ENCODE data around the gene DSCAML1. TPM values are rescaled to one million over a fixed set of nuclear protein-coding genes. Genes with fewer than 3 reads are reported as not detected.

Gene DSCAML1
- total RNA-seq, 6 donors from 2014 or later = 0.30 to 3.1 (median 1.3) TPM

- TF ChIP-seq, protein P1, sequence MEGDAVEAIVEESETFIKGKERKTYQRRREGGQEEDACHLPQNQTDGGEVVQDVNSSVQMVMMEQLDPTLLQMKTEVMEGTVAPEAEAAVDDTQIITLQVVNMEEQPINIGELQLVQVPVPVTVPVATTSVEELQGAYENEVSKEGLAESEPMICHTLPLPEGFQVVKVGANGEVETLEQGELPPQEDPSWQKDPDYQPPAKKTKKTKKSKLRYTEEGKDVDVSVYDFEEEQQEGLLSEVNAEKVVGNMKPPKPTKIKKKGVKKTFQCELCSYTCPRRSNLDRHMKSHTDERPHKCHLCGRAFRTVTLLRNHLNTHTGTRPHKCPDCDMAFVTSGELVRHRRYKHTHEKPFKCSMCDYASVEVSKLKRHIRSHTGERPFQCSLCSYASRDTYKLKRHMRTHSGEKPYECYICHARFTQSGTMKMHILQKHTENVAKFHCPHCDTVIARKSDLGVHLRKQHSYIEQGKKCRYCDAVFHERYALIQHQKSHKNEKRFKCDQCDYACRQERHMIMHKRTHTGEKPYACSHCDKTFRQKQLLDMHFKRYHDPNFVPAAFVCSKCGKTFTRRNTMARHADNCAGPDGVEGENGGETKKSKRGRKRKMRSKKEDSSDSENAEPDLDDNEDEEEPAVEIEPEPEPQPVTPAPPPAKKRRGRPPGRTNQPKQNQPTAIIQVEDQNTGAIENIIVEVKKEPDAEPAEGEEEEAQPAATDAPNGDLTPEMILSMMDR (IDR thresholded peaks at IDR 0.05) = no peak
- TF ChIP-seq EP300 (IDR thresholded peaks at IDR 0.05) = no peak
- no peak for TF ChIP-seq POLR2A (IDR thresholded peaks at IDR 0.05)
- no peak for TF ChIP-seq POLR2AphosphoS5 (IDR thresholded peaks at IDR 0.05)
- H3K36me3 ChIP-seq = no peaks in the 10 kb centered on the region
- no peaks in the 10 kb centered on the region for H3K9me3 ChIP-seq
- 90 to 92% methylated on average over 6 to 7 of the region's 7 CpGs for WGBS, 2 donors
- no peak overlapping the region for H3K27ac ChIP-seq
- ATAC-seq (ENCODE audit: low FRiP score in 2 of 2) (no peak), DNase-seq (no peak)
- no peaks in the 10 kb centered on the region for H3K4me1 ChIP-seq
- H3K27me3 ChIP-seq = no peaks in the 10 kb centered on the region
- H3K4me3 ChIP-seq = no peak overlapping the region
Observed at GRCh38 chr11:117478926-117479325, 318.1 kb downstream of the DSCAML1 start.

GRCh38 chr11:117478126-117478860 lies 318.7 kb downstream of the DSCAML1 start:
- TF ChIP-seq POLR2A (IDR thresholded peaks at IDR 0.05) = no peak
- TF ChIP-seq, protein P1 (IDR thresholded peaks at IDR 0.05) = no peak
- TF ChIP-seq POLR2AphosphoS5 (IDR thresholded peaks at IDR 0.05) = no peak
- TF ChIP-seq EP300 (IDR thresholded peaks at IDR 0.05) = no peak

GRCh38 chr11:117477721-117478120 lies 319.3 kb downstream of the DSCAML1 start:
- no peak for DNase-seq
- Histone ChIP-seq H3K9me3 (no peaks in the 10 kb centered on the region), H3K4me1 (no peaks in the 10 kb centered on the region), H3K27me3 (no peaks in the 10 kb centered on the region), H3K36me3 (no peaks in the 10 kb centered on the region), H3K4me3 (no peak overlapping the region), H3K27ac (no peak overlapping the region)
- 62 to 69% methylated on average over 4 of the region's 4 CpGs for WGBS, 2 donors
- no peak for TF ChIP-seq POLR2AphosphoS5 (IDR thresholded peaks at IDR 0.05)
- no peak for TF ChIP-seq EP300 (IDR thresholded peaks at IDR 0.05)
- TF ChIP-seq, protein P1 (IDR thresholded peaks at IDR 0.05) = no peak
- TF ChIP-seq POLR2A (IDR thresholded peaks at IDR 0.05) = no peak
- no peak for ATAC-seq (ENCODE audit: low FRiP score in 2 of 2)

More at GRCh38 chr11:117478126-117478860, 318.7 kb downstream of the DSCAML1 start:
- no peaks in the 10 kb centered on the region for H3K4me1 ChIP-seq
- no peak overlapping the region for H3K4me3 ChIP-seq
- no peak for ATAC-seq (ENCODE audit: low FRiP score in 2 of 2)
- no peaks in the 10 kb centered on the region for H3K27me3 ChIP-seq
- no peak overlapping the region for H3K27ac ChIP-seq
- 71 to 77% methylated on average over 7 to 13 of the region's 13 CpGs for WGBS, 2 donors
- no peak for DNase-seq
- no peaks in the 10 kb centered on the region for H3K9me3 ChIP-seq
- no peaks in the 10 kb centered on the region for H3K36me3 ChIP-seq

GRCh38 chr11:117476531-117477142 lies 320.4 kb downstream of the DSCAML1 start:
- no peak overlapping the region for H3K27ac ChIP-seq
- H3K36me3 ChIP-seq = no peaks in the 10 kb centered on the region
- 81 to 83% methylated on average over 10 of the region's 10 CpGs for WGBS, 2 donors
- H3K9me3 ChIP-seq = no peaks in the 10 kb centered on the region
- H3K4me1 ChIP-seq = no peaks in the 10 kb centered on the region
- no peak overlapping the region for H3K4me3 ChIP-seq
- H3K27me3 ChIP-seq = no peaks in the 10 kb centered on the region
- DNase-seq (no peak), ATAC-seq (ENCODE audit: low FRiP score in 2 of 2) (no peak)
- TF ChIP-seq EP300 (IDR thresholded peaks at IDR 0.05) (no peak), POLR2AphosphoS5 (IDR thresholded peaks at IDR 0.05) (no peak), POLR2A (IDR thresholded peaks at IDR 0.05) (no peak)
- TF ChIP-seq, protein P1 (IDR thresholded peaks at IDR 0.05) = no peak

Measured in upper lobe of left lung (tissue), 6 donors.